NT2/D1 (cell line): Measurements from ENCODE around the gene ACVR1B.

ENCODE experiments used
- SUZ12 ChIP-seq: IDR thresholded peaks from 2 replicates; pipeline ENCODE4 v1.6.1; 2011; ENCODE audit not compliant: insufficient read length, insufficient read depth; ENCODE audit errors: extremely low read depth
- ZNF274 ChIP-seq: IDR thresholded peaks from 2 replicates; pipeline ENCODE4 v1.6.1; 2011; ENCODE audit warnings: mild to moderate bottlenecking, low read depth, low read length

DNA sequence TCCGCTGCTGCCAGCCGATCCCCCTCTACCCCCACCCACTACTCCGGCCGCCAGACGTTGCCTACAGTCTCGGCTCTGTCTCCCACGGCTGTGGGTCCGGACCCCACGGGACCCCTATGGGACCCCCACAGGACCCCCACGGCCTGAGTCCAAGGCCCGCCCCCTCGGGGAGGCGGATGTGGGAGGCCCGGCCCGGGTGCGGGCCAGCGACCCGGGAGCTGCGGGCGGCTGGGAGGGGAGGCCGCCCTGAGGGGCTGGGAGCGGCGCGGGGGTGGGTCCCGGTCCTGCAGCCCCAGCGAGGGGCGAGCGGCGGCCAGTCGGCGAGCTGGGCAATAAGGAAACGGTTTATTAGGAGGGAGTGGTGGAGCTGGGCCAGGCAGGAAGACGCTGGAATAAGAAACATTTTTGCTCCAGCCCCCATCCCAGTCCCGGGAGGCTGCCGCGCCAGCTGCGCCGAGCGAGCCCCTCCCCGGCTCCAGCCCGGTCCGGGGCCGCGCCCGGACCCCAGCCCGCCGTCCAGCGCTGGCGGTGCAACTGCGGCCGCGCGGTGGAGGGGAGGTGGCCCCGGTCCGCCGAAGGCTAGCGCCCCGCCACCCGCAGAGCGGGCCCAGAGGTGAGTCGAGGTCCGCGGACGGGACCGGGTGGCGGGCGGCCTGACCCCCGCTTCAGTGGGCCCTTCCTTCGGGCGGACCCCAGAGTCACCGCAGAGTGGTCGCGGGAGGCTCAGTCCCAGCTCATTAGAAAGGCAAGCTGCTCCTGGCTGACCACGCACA lies 44.2 kb upstream of the ACVR1B start, which contains the start of gene ACVRL1:
- no peak for TF ChIP-seq SUZ12
- no peak for TF ChIP-seq ZNF274
